Brain microvascular endothelial cell (primary cell): ENCODE data around the gene PRTG.
A peak's percentile ranks its signal among the peaks of the same experiment; 100 is the strongest.
"Not testable (repeated sequence)": the region's sequence is repeated elsewhere in the genome, so short reads cannot be mapped to it uniquely, and the experiment has no call there.

Source experiments
- DNase-seq: peaks from one replicate; pipeline ENCODE4 v3.0.0-alpha.2; 2020
- H3K27ac ChIP-seq: fragments of 250-450 bp; sonication (Bioruptor Pico); 2 replicates; pipeline ENCODE4 v1.5.1; 2020; ENCODE audit warnings: mild to moderate bottlenecking, moderate library complexity
- H3K27me3 ChIP-seq: fragments of 250-450 bp; sonication (Bioruptor Pico); replicated peaks from 2 replicates; pipeline ENCODE4 v1.5.1; 2020; ENCODE audit warnings: mild to moderate bottlenecking
- H3K36me3 ChIP-seq: fragments of 250-450 bp; sonication (Bioruptor Pico); replicated peaks from 2 replicates; pipeline ENCODE4 v1.5.1; 2020; ENCODE audit warnings: mild to moderate bottlenecking
- H3K4me3 ChIP-seq: 2 replicates; pipeline ENCODE4 v1.5.1; 2011; ENCODE audit warnings: low read depth, mild to moderate bottlenecking, control low read depth, low read length, moderate library complexity
- CTCF ChIP-seq: IDR thresholded peaks from 2 replicates; pipeline ENCODE4 v1.5.1; 2011; ENCODE audit warnings: low read depth, mild to moderate bottlenecking, moderate library complexity, low read length, control low read depth, inconsistent platforms; ENCODE audit errors: missing control alignments
- in situ Hi-C: cut with HindIII; loops from 2 replicates; pipeline ENCODE4 v1.10.0; 2017; ENCODE audit warnings: low sequenced_read_pairs, low pct_ligation_motif_present

Gene PRTG

DNA sequence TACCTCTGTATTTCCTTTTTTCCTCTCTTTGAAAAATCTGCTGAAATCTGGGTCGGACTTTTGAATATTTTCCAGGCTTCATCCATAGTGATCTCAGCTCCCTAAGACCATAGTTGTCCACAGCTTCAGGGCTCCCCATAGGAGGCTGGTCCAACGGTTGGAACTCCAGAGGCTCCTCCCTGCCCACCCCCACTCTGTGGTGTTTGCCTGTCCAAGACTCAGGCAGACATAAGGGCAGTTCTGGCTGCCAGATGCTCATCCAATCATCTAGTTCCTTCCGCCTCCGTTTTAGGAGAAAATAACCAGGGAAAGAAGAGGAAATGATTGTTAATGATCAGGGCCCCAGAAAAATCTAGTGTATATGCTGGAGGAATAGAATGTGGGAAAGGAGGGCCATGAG lies 27.9 kb upstream of the PRTG start:
- in situ Hi-C loops = no loop called here
- TF ChIP-seq CTCF = no peak
- no peaks in the 10 kb centered on the region for H3K27me3 ChIP-seq
- no peak for DNase-seq
- no peak overlapping the region for H3K4me3 ChIP-seq
- no peaks in the 10 kb centered on the region for H3K36me3 ChIP-seq
- no peak overlapping the region for H3K27ac ChIP-seq

- H3K36me3 ChIP-seq = no peaks in the 10 kb centered on the region
- no peak for TF ChIP-seq CTCF
- H3K4me3 ChIP-seq = no peak overlapping the region
- no peak for DNase-seq
- H3K27me3 ChIP-seq = no peaks in the 10 kb centered on the region
- no peak overlapping the region for H3K27ac ChIP-seq
- in situ Hi-C loops = no loop called here
Observed at GRCh38 chr15:55770261-55770660, 27.3 kb upstream of the PRTG start.

DNA sequence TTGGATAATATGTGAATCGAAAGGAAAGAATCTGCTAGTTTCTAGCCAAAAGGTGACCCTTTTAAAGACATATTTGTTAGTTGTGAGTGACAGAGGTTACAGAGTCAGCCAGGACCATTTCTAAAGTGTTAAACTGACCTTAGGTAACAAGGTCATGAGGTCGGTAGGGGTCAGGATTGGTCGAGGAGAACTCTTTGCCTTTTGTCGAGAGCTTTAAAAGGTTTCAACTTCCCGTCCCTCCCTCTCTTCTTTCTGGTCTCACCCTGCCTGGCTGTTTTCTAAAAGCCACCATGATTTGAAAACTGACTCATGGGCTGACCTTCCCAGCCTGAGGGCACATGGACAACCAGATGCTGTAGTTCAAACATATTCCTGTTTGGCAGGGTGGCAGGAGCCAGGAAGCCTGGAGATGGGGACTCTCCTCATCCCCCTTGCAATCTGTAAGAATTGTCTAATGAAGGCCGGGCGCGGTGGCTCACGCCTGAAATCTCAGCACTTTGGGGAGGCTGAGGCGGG lies 25.8 kb upstream of the PRTG start:
- no peaks in the 10 kb centered on the region for H3K36me3 ChIP-seq
- no peak for TF ChIP-seq CTCF
- H3K4me3 ChIP-seq = no peak overlapping the region
- in situ Hi-C loops = no loop called here
- H3K27me3 ChIP-seq = no peaks in the 10 kb centered on the region
- H3K27ac ChIP-seq = no peak overlapping the region
- DNase-seq = no peak

GRCh38 chr15:55766676-55767075 lies 23.7 kb upstream of the PRTG start:
- no peak for TF ChIP-seq CTCF
- no peak for DNase-seq
- H3K36me3 ChIP-seq = no peaks in the 10 kb centered on the region
- in situ Hi-C loops = no loop called here
- no peaks in the 10 kb centered on the region for H3K27me3 ChIP-seq
- H3K4me3 ChIP-seq = no peak overlapping the region
- H3K27ac ChIP-seq = no peak overlapping the region

GRCh38 chr15:55764398-55764797 lies 21.4 kb upstream of the PRTG start:
- no peak for TF ChIP-seq CTCF
- Histone ChIP-seq H3K27ac (no peak overlapping the region), H3K27me3 (no peaks in the 10 kb centered on the region), H3K4me3 (no peak overlapping the region), H3K36me3 (no peaks in the 10 kb centered on the region)
- no peak for DNase-seq
- in situ Hi-C loops = no loop called here

- DNase-seq = peak; percentile 62
- Histone ChIP-seq H3K27me3 (no peaks in the 10 kb centered on the region), H3K4me3 (no peak overlapping the region), H3K27ac (no peak overlapping the region), H3K36me3 (no peaks in the 10 kb centered on the region)
- in situ Hi-C loops = no loop called here
- TF ChIP-seq CTCF = no peak
Observed at GRCh38 chr15:55758580-55758986, 15.6 kb upstream of the PRTG start.

- H3K36me3 ChIP-seq, H3K4me3 ChIP-seq, H3K27me3 ChIP-seq, DNase-seq, H3K27ac ChIP-seq, in situ Hi-C loops: not testable (repeated sequence)
Observed at GRCh38 chr15:55753433-55753832, 10.5 kb upstream of the PRTG start.
